GM23338 (cell line): ENCODE data around the gene FOXG1. TPM values are rescaled to one million over a fixed set of nuclear protein-coding genes. Genes with fewer than 3 reads are reported as not detected.

Experiments
- CREB1 ChIP-seq: fragments of 250-450 bp; sonication (Bioruptor Pico); IDR thresholded peaks from 2 replicates; pipeline ENCODE4 v1.5.0; 2020; ENCODE audit warnings: low read depth, mild to moderate bottlenecking, moderate library complexity
- EZH2 ChIP-seq: fragments of 200-600 bp; sonication (generic); IDR thresholded peaks from one replicate; pipeline ENCODE4 v1.8.0; 2017; ENCODE audit warnings: antibody characterized with exemption, mild to moderate bottlenecking, low read depth; ENCODE audit not compliant: unreplicated experiment
- EZH2phosphoT487 ChIP-seq: fragments of 200-600 bp; sonication (generic); IDR thresholded peaks from one replicate; pipeline ENCODE4 v1.8.1; 2018; ENCODE audit warnings: antibody characterized with exemption; ENCODE audit not compliant: unreplicated experiment
- NANOG ChIP-seq: IDR thresholded peaks from 2 replicates; pipeline ENCODE4 v1.6.1; 2016; ENCODE audit warnings: antibody characterized with exemption, borderline replicate concordance
- ZNF114 ChIP-seq: fragments of 250-450 bp; sonication (Bioruptor Pico); IDR thresholded peaks from 2 replicates; pipeline ENCODE4 v1.5.0; 2020; ENCODE audit warnings: mild to moderate bottlenecking, moderate library complexity
- ZNF331 ChIP-seq: fragments of 250-450 bp; sonication (Bioruptor Pico); IDR thresholded peaks from 2 replicates; pipeline ENCODE4 v1.5.0; 2020; ENCODE audit warnings: low read depth, mild to moderate bottlenecking, moderate library complexity
- polyA plus RNA-seq: library from polyadenylated mRNA; unstranded; fragments of >200 nt; fragmentation: Nextera tagmentation; extraction: Ambion mirVana; gene quantifications from 2 replicates; pipeline ENCODE4 v1.2.1, GENCODE V29; 2016
- total RNA-seq: library from RNA; depleted of rRNA; stranded (reverse); fragments of >200 nt; shearing (Covaris generic); gene quantifications from 2 replicates; pipeline ENCODE4 v1.2.3, GENCODE V29; 2014
- TF ChIP-seq, protein P1 (sequence below): fragments of 250-450 bp; sonication (Bioruptor Pico); IDR thresholded peaks from 2 replicates; pipeline ENCODE4 v1.5.0; 2020; ENCODE audit warnings: mild to moderate bottlenecking, moderate library complexity
- TF ChIP-seq, protein P2 (sequence below), 2 experiments: fragments of 200-600 bp in 1 of 2; sonication (generic) in 1 of 2; conservative IDR thresholded peaks; 2 replicates each; pipeline versions ENCODE4 v1.5.1 to v1.6.1; 2016 to 2017; ENCODE audit warnings: antibody characterized with exemption in 2 of 2, low read depth in 2 of 2, mild to moderate bottlenecking in 2 of 2, moderate library complexity in 1 of 2
- TF ChIP-seq, protein P3 (sequence below): IDR thresholded peaks from one replicate; pipeline ENCODE4 v1.6.1; 2018; ENCODE audit warnings: antibody characterized with exemption; ENCODE audit not compliant: unreplicated experiment

The FOXG1 gene
- total and polyA plus RNA-seq, 2 experiments from 2014 or later: 0.05 to 0.10 TPM

- TF ChIP-seq, protein P1, sequence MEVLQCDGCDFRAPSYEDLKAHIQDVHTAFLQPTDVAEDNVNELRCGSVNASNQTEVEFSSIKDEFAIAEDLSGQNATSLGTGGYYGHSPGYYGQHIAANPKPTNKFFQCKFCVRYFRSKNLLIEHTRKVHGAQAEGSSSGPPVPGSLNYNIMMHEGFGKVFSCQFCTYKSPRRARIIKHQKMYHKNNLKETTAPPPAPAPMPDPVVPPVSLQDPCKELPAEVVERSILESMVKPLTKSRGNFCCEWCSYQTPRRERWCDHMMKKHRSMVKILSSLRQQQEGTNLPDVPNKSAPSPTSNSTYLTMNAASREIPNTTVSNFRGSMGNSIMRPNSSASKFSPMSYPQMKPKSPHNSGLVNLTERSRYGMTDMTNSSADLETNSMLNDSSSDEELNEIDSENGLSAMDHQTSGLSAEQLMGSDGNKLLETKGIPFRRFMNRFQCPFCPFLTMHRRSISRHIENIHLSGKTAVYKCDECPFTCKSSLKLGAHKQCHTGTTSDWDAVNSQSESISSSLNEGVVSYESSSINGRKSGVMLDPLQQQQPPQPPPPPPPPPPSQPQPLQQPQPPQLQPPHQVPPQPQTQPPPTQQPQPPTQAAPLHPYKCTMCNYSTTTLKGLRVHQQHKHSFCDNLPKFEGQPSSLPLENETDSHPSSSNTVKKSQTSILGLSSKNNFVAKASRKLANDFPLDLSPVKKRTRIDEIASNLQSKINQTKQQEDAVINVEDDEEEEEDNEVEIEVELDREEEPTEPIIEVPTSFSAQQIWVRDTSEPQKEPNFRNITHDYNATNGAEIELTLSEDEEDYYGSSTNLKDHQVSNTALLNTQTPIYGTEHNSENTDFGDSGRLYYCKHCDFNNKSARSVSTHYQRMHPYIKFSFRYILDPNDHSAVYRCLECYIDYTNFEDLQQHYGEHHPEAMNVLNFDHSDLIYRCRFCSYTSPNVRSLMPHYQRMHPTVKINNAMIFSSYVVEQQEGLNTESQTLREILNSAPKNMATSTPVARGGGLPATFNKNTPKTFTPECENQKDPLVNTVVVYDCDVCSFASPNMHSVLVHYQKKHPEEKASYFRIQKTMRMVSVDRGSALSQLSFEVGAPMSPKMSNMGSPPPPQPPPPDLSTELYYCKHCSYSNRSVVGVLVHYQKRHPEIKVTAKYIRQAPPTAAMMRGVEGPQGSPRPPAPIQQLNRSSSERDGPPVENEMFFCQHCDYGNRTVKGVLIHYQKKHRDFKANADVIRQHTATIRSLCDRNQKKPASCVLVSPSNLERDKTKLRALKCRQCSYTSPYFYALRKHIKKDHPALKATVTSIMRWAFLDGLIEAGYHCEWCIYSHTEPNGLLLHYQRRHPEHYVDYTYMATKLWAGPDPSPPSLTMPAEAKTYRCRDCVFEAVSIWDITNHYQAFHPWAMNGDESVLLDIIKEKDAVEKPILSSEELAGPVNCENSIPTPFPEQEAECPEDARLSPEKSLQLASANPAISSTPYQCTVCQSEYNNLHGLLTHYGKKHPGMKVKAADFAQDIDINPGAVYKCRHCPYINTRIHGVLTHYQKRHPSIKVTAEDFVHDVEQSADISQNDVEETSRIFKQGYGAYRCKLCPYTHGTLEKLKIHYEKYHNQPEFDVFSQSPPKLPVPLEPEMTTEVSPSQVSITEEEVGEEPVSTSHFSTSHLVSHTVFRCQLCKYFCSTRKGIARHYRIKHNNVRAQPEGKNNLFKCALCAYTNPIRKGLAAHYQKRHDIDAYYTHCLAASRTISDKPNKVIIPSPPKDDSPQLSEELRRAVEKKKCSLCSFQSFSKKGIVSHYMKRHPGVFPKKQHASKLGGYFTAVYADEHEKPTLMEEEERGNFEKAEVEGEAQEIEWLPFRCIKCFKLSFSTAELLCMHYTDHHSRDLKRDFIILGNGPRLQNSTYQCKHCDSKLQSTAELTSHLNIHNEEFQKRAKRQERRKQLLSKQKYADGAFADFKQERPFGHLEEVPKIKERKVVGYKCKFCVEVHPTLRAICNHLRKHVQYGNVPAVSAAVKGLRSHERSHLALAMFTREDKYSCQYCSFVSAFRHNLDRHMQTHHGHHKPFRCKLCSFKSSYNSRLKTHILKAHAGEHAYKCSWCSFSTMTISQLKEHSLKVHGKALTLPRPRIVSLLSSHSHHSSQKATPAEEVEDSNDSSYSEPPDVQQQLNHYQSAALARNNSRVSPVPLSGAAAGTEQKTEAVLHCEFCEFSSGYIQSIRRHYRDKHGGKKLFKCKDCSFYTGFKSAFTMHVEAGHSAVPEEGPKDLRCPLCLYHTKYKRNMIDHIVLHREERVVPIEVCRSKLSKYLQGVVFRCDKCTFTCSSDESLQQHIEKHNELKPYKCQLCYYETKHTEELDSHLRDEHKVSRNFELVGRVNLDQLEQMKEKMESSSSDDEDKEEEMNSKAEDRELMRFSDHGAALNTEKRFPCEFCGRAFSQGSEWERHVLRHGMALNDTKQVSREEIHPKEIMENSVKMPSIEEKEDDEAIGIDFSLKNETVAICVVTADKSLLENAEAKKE: no peak
- TF ChIP-seq, protein P2, sequence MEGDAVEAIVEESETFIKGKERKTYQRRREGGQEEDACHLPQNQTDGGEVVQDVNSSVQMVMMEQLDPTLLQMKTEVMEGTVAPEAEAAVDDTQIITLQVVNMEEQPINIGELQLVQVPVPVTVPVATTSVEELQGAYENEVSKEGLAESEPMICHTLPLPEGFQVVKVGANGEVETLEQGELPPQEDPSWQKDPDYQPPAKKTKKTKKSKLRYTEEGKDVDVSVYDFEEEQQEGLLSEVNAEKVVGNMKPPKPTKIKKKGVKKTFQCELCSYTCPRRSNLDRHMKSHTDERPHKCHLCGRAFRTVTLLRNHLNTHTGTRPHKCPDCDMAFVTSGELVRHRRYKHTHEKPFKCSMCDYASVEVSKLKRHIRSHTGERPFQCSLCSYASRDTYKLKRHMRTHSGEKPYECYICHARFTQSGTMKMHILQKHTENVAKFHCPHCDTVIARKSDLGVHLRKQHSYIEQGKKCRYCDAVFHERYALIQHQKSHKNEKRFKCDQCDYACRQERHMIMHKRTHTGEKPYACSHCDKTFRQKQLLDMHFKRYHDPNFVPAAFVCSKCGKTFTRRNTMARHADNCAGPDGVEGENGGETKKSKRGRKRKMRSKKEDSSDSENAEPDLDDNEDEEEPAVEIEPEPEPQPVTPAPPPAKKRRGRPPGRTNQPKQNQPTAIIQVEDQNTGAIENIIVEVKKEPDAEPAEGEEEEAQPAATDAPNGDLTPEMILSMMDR (conservative IDR thresholded peaks at IDR 0.05; ENCODE audit: low read depth in 2 of 2): no peak
- no peak for TF ChIP-seq EZH2phosphoT487
- no peak for TF ChIP-seq NANOG
- TF ChIP-seq ZNF331 (CRISPR knock-in tag): no peak
- TF ChIP-seq EZH2: no peak
- no peak for TF ChIP-seq CREB1 (CRISPR knock-in tag)
- TF ChIP-seq ZNF114: no peak
- TF ChIP-seq, protein P3, sequence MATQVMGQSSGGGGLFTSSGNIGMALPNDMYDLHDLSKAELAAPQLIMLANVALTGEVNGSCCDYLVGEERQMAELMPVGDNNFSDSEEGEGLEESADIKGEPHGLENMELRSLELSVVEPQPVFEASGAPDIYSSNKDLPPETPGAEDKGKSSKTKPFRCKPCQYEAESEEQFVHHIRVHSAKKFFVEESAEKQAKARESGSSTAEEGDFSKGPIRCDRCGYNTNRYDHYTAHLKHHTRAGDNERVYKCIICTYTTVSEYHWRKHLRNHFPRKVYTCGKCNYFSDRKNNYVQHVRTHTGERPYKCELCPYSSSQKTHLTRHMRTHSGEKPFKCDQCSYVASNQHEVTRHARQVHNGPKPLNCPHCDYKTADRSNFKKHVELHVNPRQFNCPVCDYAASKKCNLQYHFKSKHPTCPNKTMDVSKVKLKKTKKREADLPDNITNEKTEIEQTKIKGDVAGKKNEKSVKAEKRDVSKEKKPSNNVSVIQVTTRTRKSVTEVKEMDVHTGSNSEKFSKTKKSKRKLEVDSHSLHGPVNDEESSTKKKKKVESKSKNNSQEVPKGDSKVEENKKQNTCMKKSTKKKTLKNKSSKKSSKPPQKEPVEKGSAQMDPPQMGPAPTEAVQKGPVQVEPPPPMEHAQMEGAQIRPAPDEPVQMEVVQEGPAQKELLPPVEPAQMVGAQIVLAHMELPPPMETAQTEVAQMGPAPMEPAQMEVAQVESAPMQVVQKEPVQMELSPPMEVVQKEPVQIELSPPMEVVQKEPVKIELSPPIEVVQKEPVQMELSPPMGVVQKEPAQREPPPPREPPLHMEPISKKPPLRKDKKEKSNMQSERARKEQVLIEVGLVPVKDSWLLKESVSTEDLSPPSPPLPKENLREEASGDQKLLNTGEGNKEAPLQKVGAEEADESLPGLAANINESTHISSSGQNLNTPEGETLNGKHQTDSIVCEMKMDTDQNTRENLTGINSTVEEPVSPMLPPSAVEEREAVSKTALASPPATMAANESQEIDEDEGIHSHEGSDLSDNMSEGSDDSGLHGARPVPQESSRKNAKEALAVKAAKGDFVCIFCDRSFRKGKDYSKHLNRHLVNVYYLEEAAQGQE: no peak
Measured at GRCh38 chr14:28779456-28779855, 12.9 kb downstream of the FOXG1 start (continued).
